Hepatocyte (in vitro differentiated cells): ENCODE measurements around the gene GRPR.

ENCODE experiments used
- CTCF ChIP-seq: fragments of 200-600 bp; sonication (generic); IDR thresholded peaks from 2 replicates; pipeline ENCODE4 v1.5.1; 2016; ENCODE audit warnings: antibody characterized with exemption, mild to moderate bottlenecking; ENCODE audit not compliant: poor library complexity
- EZH2 ChIP-seq: fragments of 200-600 bp; sonication (generic); IDR thresholded peaks from 2 replicates; pipeline ENCODE4 v1.6.1; 2016; ENCODE audit warnings: antibody characterized with exemption, mild to moderate bottlenecking, borderline replicate concordance

GRCh38 chrX:16171944-16172343, 48.6 kb downstream of the GRPR start:
- no peak for TF ChIP-seq CTCF
- no peak for TF ChIP-seq EZH2
